Kasumi-1 (cell line): ENCODE measurements around the gene MAPK11.

Experiments
- DNase-seq, 2 experiments: peaks; one replicate each; lab custom pipeline; 2025; lab: John Stamatoyannopoulos, UW

Gene MAPK11

GRCh38 chr22:50293441-50294318, 23.5 kb upstream of the MAPK11 start:
- DNase-seq: peak in 1 of 2 experiments; percentile 31

GRCh38 chr22:50292643-50293440, 22.7 kb upstream of the MAPK11 start:
- no peak for DNase-seq

GRCh38 chr22:50289942-50290630, 19.9 kb upstream of the MAPK11 start:
- DNase-seq: no peak

GRCh38 chr22:50289151-50289941, 19.2 kb upstream of the MAPK11 start:
- no peak for DNase-seq

- DNase-seq: no peak
Observed at GRCh38 chr22:50287731-50288130, 17.6 kb upstream of the MAPK11 start.

- DNase-seq: no peak
Observed at GRCh38 chr22:50286701-50287318, 16.6 kb upstream of the MAPK11 start.

GRCh38 chr22:50286275-50286674, 16.1 kb upstream of the MAPK11 start:
- no peak for DNase-seq

GRCh38 chr22:50285568-50286229, 15.5 kb upstream of the MAPK11 start:
- no peak for DNase-seq

GRCh38 chr22:50284479-50284878, 14.3 kb upstream of the MAPK11 start:
- no peak for DNase-seq

- DNase-seq: no peak
Observed at GRCh38 chr22:50283821-50284220, 13.6 kb upstream of the MAPK11 start.

GRCh38 chr22:50282361-50283155, 12.4 kb upstream of the MAPK11 start:
- DNase-seq: no peak

- no peak for DNase-seq
Observed at GRCh38 chr22:50281957-50282356, 11.8 kb upstream of the MAPK11 start.

- DNase-seq: no peak
Observed at GRCh38 chr22:50281384-50281760, 11.2 kb upstream of the MAPK11 start.

- no peak for DNase-seq
Observed at GRCh38 chr22:50280708-50281383, 10.7 kb upstream of the MAPK11 start.

- no peak for DNase-seq
Observed at GRCh38 chr22:50280022-50280707, 10.0 kb upstream of the MAPK11 start.

- no peak for DNase-seq
Observed at GRCh38 chr22:50278956-50279619, 8.9 kb upstream of the MAPK11 start.

- no peak for DNase-seq
Observed at GRCh38 chr22:50278461-50278860, 8.3 kb upstream of the MAPK11 start.

- no peak for DNase-seq
Observed at GRCh38 chr22:50277761-50278160, 7.6 kb upstream of the MAPK11 start.
